ENCODE data around the gene ETV2.

Gene ETV2

GRCh38 chr19:35663981-35664380 lies 22.4 kb downstream of the ETV2 start (continued):
- TF ChIP-seq PPARA (CRISPR knock-in tag; IDR thresholded peaks at IDR 0.05; ENCODE audit: borderline replicate concordance) (no peak), TCF4 (CRISPR knock-in tag; IDR thresholded peaks at IDR 0.05; ENCODE audit: borderline replicate concordance) (no peak)

GRCh38 chr19:35665157-35665556 lies 23.6 kb downstream of the ETV2 start:
- ATAC-seq = no peak
- TF ChIP-seq PATZ1 (CRISPR knock-in tag; IDR thresholded peaks at IDR 0.05; ENCODE audit: borderline replicate concordance) = no peak
- no peak for TF ChIP-seq ZNF70 (CRISPR knock-in tag; IDR thresholded peaks at IDR 0.05)
- no peak for TF ChIP-seq CSRNP3 (CRISPR knock-in tag; IDR thresholded peaks at IDR 0.05)
- TF ChIP-seq ISL1 (CRISPR knock-in tag; IDR thresholded peaks at IDR 0.05) = no peak
- TF ChIP-seq ZFP30 (CRISPR knock-in tag; IDR thresholded peaks at IDR 0.05) = no peak
- TF ChIP-seq ESRRG (CRISPR knock-in tag; IDR thresholded peaks at IDR 0.05) = no peak
- TF ChIP-seq POU6F1 (CRISPR knock-in tag; IDR thresholded peaks at IDR 0.05; ENCODE audit: borderline replicate concordance, low read depth) = no peak
- TF ChIP-seq TSHZ2 (CRISPR knock-in tag; IDR thresholded peaks at IDR 0.05) = no peak
- TF ChIP-seq CREB5 (CRISPR knock-in tag; IDR thresholded peaks at IDR 0.05; ENCODE audit: low read depth) = no peak
- no peak for TF ChIP-seq ZC3H10 (CRISPR knock-in tag; IDR thresholded peaks at IDR 0.05)
- no peak for TF ChIP-seq ZNF565 (CRISPR knock-in tag; conservative IDR thresholded peaks at IDR 0.05; ENCODE audit: low read depth)
- no peak for TF ChIP-seq PPARA (CRISPR knock-in tag; IDR thresholded peaks at IDR 0.05; ENCODE audit: borderline replicate concordance)
- no peak for TF ChIP-seq GLIS3 (CRISPR knock-in tag; IDR thresholded peaks at IDR 0.05)
- TF ChIP-seq TOX (CRISPR knock-in tag; IDR thresholded peaks at IDR 0.05; ENCODE audit: borderline replicate concordance) = no peak

DNA sequence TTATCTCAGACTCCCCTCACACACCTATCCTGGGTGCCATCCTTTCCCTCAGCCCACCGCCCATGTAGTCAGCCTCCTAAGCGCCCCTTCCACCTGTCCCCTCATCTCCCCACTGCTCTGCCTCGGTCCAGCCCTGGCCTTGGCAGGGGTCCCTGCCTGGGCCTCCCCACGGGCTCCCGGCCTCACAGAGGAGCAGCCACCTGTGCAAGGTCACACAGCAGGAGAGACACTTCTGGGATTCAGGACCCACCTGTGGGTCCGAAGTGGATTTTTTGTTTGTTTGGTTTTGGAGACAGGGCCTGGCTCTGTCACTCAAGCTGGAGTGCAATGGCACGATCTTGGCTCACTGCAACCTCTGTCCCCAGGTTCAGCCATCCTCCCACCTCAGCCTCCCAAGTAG lies 24.1 kb downstream of the ETV2 start:
- TF ChIP-seq TOX (CRISPR knock-in tag; IDR thresholded peaks at IDR 0.05; ENCODE audit: borderline replicate concordance) = no peak
- TF ChIP-seq ZNF565 (CRISPR knock-in tag; conservative IDR thresholded peaks at IDR 0.05; ENCODE audit: low read depth) = no peak
- TF ChIP-seq ZNF8 (CRISPR knock-in tag; IDR thresholded peaks at IDR 0.05) = no peak
- TF ChIP-seq TCF4 (CRISPR knock-in tag; IDR thresholded peaks at IDR 0.05; ENCODE audit: borderline replicate concordance) = no peak
- TF ChIP-seq ZC3H10 (CRISPR knock-in tag; IDR thresholded peaks at IDR 0.05) = no peak
- TF ChIP-seq SNAI2 (CRISPR knock-in tag; IDR thresholded peaks at IDR 0.05) = no peak
- no peak for TF ChIP-seq CSDC2 (CRISPR knock-in tag; IDR thresholded peaks at IDR 0.05)
- TF ChIP-seq BACH2 (CRISPR knock-in tag; IDR thresholded peaks at IDR 0.05; ENCODE audit: borderline replicate concordance) = no peak
- TF ChIP-seq ESRRG (CRISPR knock-in tag; IDR thresholded peaks at IDR 0.05) = no peak
- no peak for ATAC-seq
